Measurements from ENCODE around the gene MED13. TPM values are rescaled to one million over a fixed set of nuclear protein-coding genes. Genes with fewer than 3 reads are reported as not detected.
"Not testable (repeated sequence)": the region's sequence is repeated elsewhere in the genome, so short reads cannot be mapped to it uniquely, and the experiment has no call there.

Gene MED13
- total and polyA plus RNA-seq, 7 donors = 6.6 to 74.4 (median 45.1) TPM

- Histone ChIP-seq H3K9me3 (no peaks in the 10 kb centered on the region), H3K27me3 (ENCODE audit: insufficient read depth in 3 of 3, low read length in 2 of 3) (no peaks in the 10 kb centered on the region), H3K4me1 (no peaks in the 10 kb centered on the region), H3K4me3 (no peak overlapping the region), H3K27ac (no peak overlapping the region), H3K36me3 (ENCODE audit: insufficient read depth in 1 of 2, low read depth in 1 of 2) (no peaks in the 10 kb centered on the region)
- intact Hi-C loops (cut with DNase I) = no loop called here
- 88 to 95% (median 91%) methylated on average over 2 of the region's 2 CpGs for WGBS, 3 donors
- no peak for ATAC-seq
- no peak for TF ChIP-seq CTCF (IDR thresholded peaks at IDR 0.05)
- DNase-seq = no peak
Observed at GRCh38 chr17:62073993-62074392, 8.9 kb upstream of the MED13 start.

- H3K36me3 ChIP-seq (ENCODE audit: insufficient read depth in 1 of 2, low read depth in 1 of 2); H3K27me3 ChIP-seq (ENCODE audit: insufficient read depth in 3 of 3, low read length in 2 of 3); H3K4me3 ChIP-seq; H3K27ac ChIP-seq; H3K9me3 ChIP-seq; DNase-seq; H3K4me1 ChIP-seq; intact Hi-C loops (cut with DNase I); ATAC-seq: not testable (repeated sequence)
- 91 to 94% (median 93%) methylated on average over 20 to 21 of the region's 21 CpGs for WGBS, 3 donors
Observed at GRCh38 chr17:62072855-62073254, 7.8 kb upstream of the MED13 start.

- H3K4me1 ChIP-seq = no peaks in the 10 kb centered on the region
- H3K9me3 ChIP-seq = no peaks in the 10 kb centered on the region
- intact Hi-C loops (cut with DNase I) = no loop called here
- WGBS, 3 donors = 73 to 77% (median 74%) methylated on average over 2 of the region's 2 CpGs
- no peaks in the 10 kb centered on the region for H3K36me3 ChIP-seq (ENCODE audit: insufficient read depth in 1 of 2, low read depth in 1 of 2)
- DNase-seq (no peak), ATAC-seq (no peak)
- H3K27me3 ChIP-seq (ENCODE audit: insufficient read depth in 3 of 3, low read length in 2 of 3) = no peaks in the 10 kb centered on the region
- H3K27ac ChIP-seq = no peak overlapping the region
- no peak overlapping the region for H3K4me3 ChIP-seq
- no peak for TF ChIP-seq CTCF (IDR thresholded peaks at IDR 0.05)
Observed at GRCh38 chr17:62070900-62071299, 5.8 kb upstream of the MED13 start.

GRCh38 chr17:62067165-62068145 is 2.4 kb upstream of the MED13 start:
- Histone ChIP-seq H3K9me3 (no peaks in the 10 kb centered on the region), H3K27me3 (ENCODE audit: insufficient read depth in 3 of 3, low read length in 2 of 3) (no peaks in the 10 kb centered on the region), H3K27ac (no peak overlapping the region), H3K4me1 (peaks cover 7% of the 10 kb centered on the region), H3K4me3 (no peak overlapping the region), H3K36me3 (ENCODE audit: insufficient read depth in 1 of 2, low read depth in 1 of 2) (peaks cover 0 to 6% of the 10 kb centered on the region in 2 donors)
- ATAC-seq = no peak
- DNase-seq = no peak
- no peak for TF ChIP-seq CTCF (IDR thresholded peaks at IDR 0.05)
- intact Hi-C loops (cut with DNase I) = loop anchor here (5.0 to 10.0 kb wide), 3 partner anchors 140 to 655 kb away; partner anchors contain the start of gene INTS2 (in 2 of the 2)
- 87 to 91% (median 89%) methylated on average over 7 of the region's 7 CpGs for WGBS, 3 donors

Data from psoas muscle (tissue), 8 donors.